Measurements from ENCODE around the gene RNLS. TPM values are rescaled to one million over a fixed set of nuclear protein-coding genes. Genes with fewer than 3 reads are reported as not detected.

Gene RNLS
- total and polyA plus RNA-seq, 2 of the 4 experiments (the other 2 are of a cell fraction) = 4.5 to 7.0 TPM

DNA sequence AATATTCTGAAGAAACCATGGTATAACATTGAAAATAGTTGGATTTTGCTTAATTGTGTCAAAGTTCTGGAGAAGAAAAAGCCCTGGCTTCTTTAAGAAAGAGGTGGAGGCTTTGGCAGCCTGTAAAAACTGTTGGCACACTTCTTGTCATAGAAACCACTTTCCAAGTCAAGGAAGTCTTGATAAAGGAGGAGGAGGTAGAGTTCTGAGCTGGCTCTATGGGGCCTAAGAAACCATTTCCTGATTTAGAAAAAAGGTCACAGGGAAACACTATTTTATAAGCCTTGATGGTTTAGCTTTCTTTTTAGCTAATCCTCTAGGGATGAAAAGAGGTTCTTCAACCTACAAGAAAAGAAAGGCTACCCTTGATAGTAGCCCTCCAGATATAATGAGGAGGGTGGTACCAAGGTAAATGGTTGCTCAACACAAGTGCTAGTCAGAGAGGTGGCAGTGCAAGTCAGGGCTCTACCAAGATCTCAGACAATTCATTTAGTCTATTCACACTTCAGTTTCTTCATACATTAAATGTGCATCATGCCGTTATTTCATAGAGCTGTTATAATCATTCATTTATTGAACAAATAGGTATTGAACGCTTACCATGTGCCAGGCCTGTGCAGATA, 346.9 kb downstream of the RNLS start:
- Histone ChIP-seq H3K9me3 (ENCODE audit: control insufficient read depth, insufficient read depth, low read length) (no peaks in the 10 kb centered on the region), H4K20me1 (ENCODE audit: insufficient read depth, low read length) (no peaks in the 10 kb centered on the region), H3K9me1 (ENCODE audit: insufficient read depth, low read length) (no peaks in the 10 kb centered on the region), H3K4me2 (ENCODE audit: low read depth, low read length) (no peak overlapping the region), H2AK9ac (replicated peaks; ENCODE audit: low read depth, low read length, poor library complexity) (no peak overlapping the region), H3K9ac (ENCODE audit: low read depth, low read length) (no peak overlapping the region), H2BK20ac (ENCODE audit: low read depth, low read length) (no peak overlapping the region), H2BK5ac (ENCODE audit: low read depth, low read length, poor library complexity, severe bottlenecking) (no peak overlapping the region), H3K79me1 (ENCODE audit: low read depth in 1 of 2, low read length in 2 of 2) (no peaks in the 10 kb centered on the region), H4K91ac (ENCODE audit: insufficient read depth, low read depth, low read length) (no peak overlapping the region), H2AFZ (replicated peaks; ENCODE audit: low read length, poor library complexity) (no peak overlapping the region), H3K27me3 (ENCODE audit: control insufficient read depth, insufficient read depth, low read length) (no peaks in the 10 kb centered on the region), H3K4me3 (ENCODE audit: insufficient read depth, low read depth, low read length) (no peak overlapping the region), H3K14ac (replicated peaks; ENCODE audit: low read depth, low read length) (no peak overlapping the region), H3K56ac (ENCODE audit: extremely low read depth, insufficient read depth, low read length) (no peak overlapping the region), H3K27ac (ENCODE audit: insufficient read depth, low read length) (no peak overlapping the region), H3K4ac (ENCODE audit: low read depth, low read length) (no peak overlapping the region), H3K36me3 (ENCODE audit: control insufficient read depth, insufficient read depth, low read length) (no peaks in the 10 kb centered on the region), H2BK120ac (ENCODE audit: low read depth, low read length) (no peak overlapping the region), H3K18ac (ENCODE audit: low read depth, low read length) (no peak overlapping the region), H2AK5ac (ENCODE audit: low read depth, low read length) (no peak overlapping the region), H3K4me1 (ENCODE audit: control insufficient read depth, insufficient read depth, low read length) (no peaks in the 10 kb centered on the region), H3K23ac (ENCODE audit: low read depth, low read length) (no peak overlapping the region), H4K5ac (ENCODE audit: low read depth, low read length) (no peak overlapping the region), H2BK15ac (ENCODE audit: low read depth, low read length) (no peak overlapping the region), H4K8ac (ENCODE audit: low read depth in 2 of 2, low read length in 2 of 2) (no peak overlapping the region)
- ChIA-PET CTCF (no interaction called here), POLR2A (ENCODE audit: unreplicated experiment) (no interaction called here)
- intact Hi-C loops (cut with micrococcal nuclease) = no loop called here
- ATAC-seq (ENCODE audit: low read depth) (no peak), DNase-seq (no peak)
- dilution Hi-C loops (cut with HindIII; ENCODE audit: low sequenced_read_pairs, unreplicated experiment) = no loop called here
- TF ChIP-seq RFX5 (IDR thresholded peaks at IDR 0.05; ENCODE audit: low read depth, low read length) = no peak
- TF ChIP-seq BHLHE40 (IDR thresholded peaks at IDR 0.05; ENCODE audit: low read depth, low read length) = no peak
- no peak for TF ChIP-seq FOS (IDR thresholded peaks at IDR 0.05; ENCODE audit: low read depth, low read length)
- no peak for TF ChIP-seq MXI1 (IDR thresholded peaks at IDR 0.05; ENCODE audit: borderline replicate concordance, low read depth, low read length)
- no peak for TF ChIP-seq SMC3 (IDR thresholded peaks at IDR 0.05; ENCODE audit: low read depth, low read length)
- TF ChIP-seq, protein P1, sequence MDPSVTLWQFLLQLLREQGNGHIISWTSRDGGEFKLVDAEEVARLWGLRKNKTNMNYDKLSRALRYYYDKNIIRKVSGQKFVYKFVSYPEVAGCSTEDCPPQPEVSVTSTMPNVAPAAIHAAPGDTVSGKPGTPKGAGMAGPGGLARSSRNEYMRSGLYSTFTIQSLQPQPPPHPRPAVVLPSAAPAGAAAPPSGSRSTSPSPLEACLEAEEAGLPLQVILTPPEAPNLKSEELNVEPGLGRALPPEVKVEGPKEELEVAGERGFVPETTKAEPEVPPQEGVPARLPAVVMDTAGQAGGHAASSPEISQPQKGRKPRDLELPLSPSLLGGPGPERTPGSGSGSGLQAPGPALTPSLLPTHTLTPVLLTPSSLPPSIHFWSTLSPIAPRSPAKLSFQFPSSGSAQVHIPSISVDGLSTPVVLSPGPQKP (IDR thresholded peaks at IDR 0.05; ENCODE audit: borderline replicate concordance, low read depth, low read length) = no peak
- TF ChIP-seq CHD1 (IDR thresholded peaks at IDR 0.05; ENCODE audit: low read depth, low read length) = no peak
- TF ChIP-seq MAFK (IDR thresholded peaks at IDR 0.05; ENCODE audit: low read depth, low read length) = no peak
- no peak for TF ChIP-seq POLR2A (IDR thresholded peaks at IDR 0.05; ENCODE audit: low read depth, low read length)
- no peak for TF ChIP-seq NFE2L2 (IDR thresholded peaks at IDR 0.05; ENCODE audit: low read depth, low read length)
- in situ Hi-C loops (cut with MboI; ENCODE audit: low sequenced_read_pairs) = no loop called here
- WGBS, 2 experiments (ENCODE audit: extremely low coverage in 2 of 2, insufficient read length in 1 of 2) = no CpG with 5 or more reads among the region's 2 CpGs
- no TSS peak for BruUV-seq (replicated peaks)

All from IMR-90 (cell line).